Measurements from ENCODE around the gene DIS3L2.
"Not testable (repeated sequence)": the region's sequence is repeated elsewhere in the genome, so short reads cannot be mapped to it uniquely, and the experiment has no call there.

The DIS3L2 gene

GRCh38 chr2:232113821-232114220, 152.3 kb downstream of the DIS3L2 start:
- no peak for DNase-seq (ENCODE audit: low read depth in 2 of 2, low spot score in 1 of 2)

GRCh38 chr2:232115728-232116361, 154.3 kb downstream of the DIS3L2 start:
- not testable (repeated sequence) for DNase-seq (ENCODE audit: low read depth in 2 of 2, low spot score in 1 of 2)

GRCh38 chr2:232116852-232117251, 155.3 kb downstream of the DIS3L2 start:
- DNase-seq (ENCODE audit: low read depth in 2 of 2, low spot score in 1 of 2) = no peak

- DNase-seq (ENCODE audit: low read depth in 2 of 2, low spot score in 1 of 2) = no peak
These were observed 155.9 kb downstream of the DIS3L2 start for GRCh38 chr2:232117413-232117812.

- no peak for DNase-seq (ENCODE audit: low read depth in 2 of 2, low spot score in 1 of 2)
These were observed 159.4 kb downstream of the DIS3L2 start for GRCh38 chr2:232120911-232121310.

GRCh38 chr2:232124309-232124708, 162.8 kb downstream of the DIS3L2 start:
- DNase-seq (ENCODE audit: low read depth in 2 of 2, low spot score in 1 of 2) = no peak

GRCh38 chr2:232126301-232127099, 165.0 kb downstream of the DIS3L2 start:
- no peak for DNase-seq (ENCODE audit: low read depth in 2 of 2, low spot score in 1 of 2)

GRCh38 chr2:232129483-232129882, 168.0 kb downstream of the DIS3L2 start:
- DNase-seq (ENCODE audit: low read depth in 2 of 2, low spot score in 1 of 2) = no peak

GRCh38 chr2:232132181-232132580, 170.7 kb downstream of the DIS3L2 start:
- DNase-seq (ENCODE audit: low read depth in 2 of 2, low spot score in 1 of 2) = no peak

- DNase-seq (ENCODE audit: low read depth in 2 of 2, low spot score in 1 of 2) = no peak
These were observed 171.6 kb downstream of the DIS3L2 start for GRCh38 chr2:232133078-232133477.

GRCh38 chr2:232134939-232135338, 173.4 kb downstream of the DIS3L2 start:
- no peak for DNase-seq (ENCODE audit: low read depth in 2 of 2, low spot score in 1 of 2)

GRCh38 chr2:232137356-232138147, 176.0 kb downstream of the DIS3L2 start:
- DNase-seq (ENCODE audit: low read depth in 2 of 2, low spot score in 1 of 2) = no peak

GRCh38 chr2:232138441-232138840, 176.9 kb downstream of the DIS3L2 start:
- no peak for DNase-seq (ENCODE audit: low read depth in 2 of 2, low spot score in 1 of 2)

- DNase-seq (ENCODE audit: low read depth in 2 of 2, low spot score in 1 of 2) = no peak
These were observed 177.7 kb downstream of the DIS3L2 start for GRCh38 chr2:232139171-232139594.

- DNase-seq (ENCODE audit: low read depth in 2 of 2, low spot score in 1 of 2) = no peak
These were observed 178.5 kb downstream of the DIS3L2 start for GRCh38 chr2:232139786-232140562.

GRCh38 chr2:232141591-232141990, 180.1 kb downstream of the DIS3L2 start:
- DNase-seq (ENCODE audit: low read depth in 2 of 2, low spot score in 1 of 2) = no peak

- DNase-seq (ENCODE audit: low read depth in 2 of 2, low spot score in 1 of 2) = no peak
These were observed 180.5 kb downstream of the DIS3L2 start for GRCh38 chr2:232142049-232142448.

- DNase-seq (ENCODE audit: low read depth in 2 of 2, low spot score in 1 of 2) = no peak
These were observed 181.0 kb downstream of the DIS3L2 start for GRCh38 chr2:232142502-232142901.

- DNase-seq (ENCODE audit: low read depth in 2 of 2, low spot score in 1 of 2) = no peak
These were observed 184.8 kb downstream of the DIS3L2 start for GRCh38 chr2:232146294-232146693.

- DNase-seq (ENCODE audit: low read depth in 2 of 2, low spot score in 1 of 2) = no peak
These were observed 186.0 kb downstream of the DIS3L2 start for GRCh38 chr2:232147440-232148077.

GRCh38 chr2:232162187-232162586, 200.7 kb downstream of the DIS3L2 start:
- DNase-seq (ENCODE audit: low read depth in 2 of 2, low spot score in 1 of 2) = no peak

All from stimulated activated CD8-positive, alpha-beta memory T cell treated with anti-CD3 and anti-CD28 coated beads, Interleukin-4, amount 100 ng/mL, for 1 hour (primary cell).